Effector memory CD4-positive, alpha-beta T cell (primary cell): ENCODE measurements around the gene SRGAP3.

Source experiments
- DNase-seq, 3 donors: peaks; one replicate each; pipeline ENCODE4 v3.0.0-alpha.2; 2020
- H3K27ac ChIP-seq: 2 replicates; pipeline ENCODE4 v1.7.0; 2013; ENCODE audit warnings: mild to moderate bottlenecking, low read length, moderate library complexity; ENCODE audit not compliant: insufficient read depth, poor library complexity, severe bottlenecking
- H3K27me3 ChIP-seq: replicated peaks from 2 replicates; pipeline ENCODE4 v1.7.0; 2013; ENCODE audit warnings: mild to moderate bottlenecking, low read length; ENCODE audit not compliant: insufficient read depth, control insufficient read depth, poor library complexity, severe bottlenecking
- H3K36me3 ChIP-seq: 2 replicates; pipeline ENCODE4 v1.7.0; 2013; ENCODE audit warnings: mild to moderate bottlenecking, low read length, moderate library complexity; ENCODE audit not compliant: control insufficient read depth, insufficient read depth
- H3K4me1 ChIP-seq: 2 replicates; pipeline ENCODE4 v1.7.0; 2013; ENCODE audit warnings: low read length, mild to moderate bottlenecking; ENCODE audit not compliant: control insufficient read depth, insufficient read depth, poor library complexity, severe bottlenecking
- H3K4me3 ChIP-seq: 2 replicates; pipeline ENCODE4 v1.7.0; 2013; ENCODE audit warnings: low read length, low read depth, mild to moderate bottlenecking; ENCODE audit not compliant: insufficient read depth, poor library complexity, severe bottlenecking
- H3K9me3 ChIP-seq: 2 replicates; pipeline ENCODE4 v1.7.0; 2013; ENCODE audit warnings: mild to moderate bottlenecking, low read length, moderate library complexity; ENCODE audit not compliant: control insufficient read depth

The SRGAP3 gene

GRCh38 chr3:9244495-9245183 lies 4.8 kb downstream of the SRGAP3 start:
- no peak overlapping the region for H3K27ac ChIP-seq
- H3K4me3 ChIP-seq: no peak overlapping the region
- H3K27me3 ChIP-seq: no peaks in the 10 kb centered on the region
- no peaks in the 10 kb centered on the region for H3K36me3 ChIP-seq
- DNase-seq: no peak
- H3K4me1 ChIP-seq: no peaks in the 10 kb centered on the region
- no peaks in the 10 kb centered on the region for H3K9me3 ChIP-seq

- H3K4me1 ChIP-seq: no peaks in the 10 kb centered on the region
- no peaks in the 10 kb centered on the region for H3K27me3 ChIP-seq
- H3K4me3 ChIP-seq: no peak overlapping the region
- DNase-seq: no peak
- no peaks in the 10 kb centered on the region for H3K36me3 ChIP-seq
- H3K9me3 ChIP-seq: no peaks in the 10 kb centered on the region
- H3K27ac ChIP-seq: no peak overlapping the region
Measured at GRCh38 chr3:9241956-9242355, 7.5 kb downstream of the SRGAP3 start.

GRCh38 chr3:9239680-9240079 lies 9.8 kb downstream of the SRGAP3 start:
- H3K36me3 ChIP-seq: no peaks in the 10 kb centered on the region
- H3K4me1 ChIP-seq: no peaks in the 10 kb centered on the region
- no peak overlapping the region for H3K27ac ChIP-seq
- DNase-seq: no peak
- H3K9me3 ChIP-seq: no peaks in the 10 kb centered on the region
- no peaks in the 10 kb centered on the region for H3K27me3 ChIP-seq
- H3K4me3 ChIP-seq: no peak overlapping the region

- Histone ChIP-seq H3K36me3 (no peaks in the 10 kb centered on the region), H3K9me3 (no peaks in the 10 kb centered on the region), H3K4me1 (no peaks in the 10 kb centered on the region), H3K27me3 (no peaks in the 10 kb centered on the region), H3K4me3 (no peak overlapping the region), H3K27ac (no peak overlapping the region)
- no peak for DNase-seq
Measured at GRCh38 chr3:9238721-9239295, 10.6 kb downstream of the SRGAP3 start.

GRCh38 chr3:9238276-9238675 lies 11.2 kb downstream of the SRGAP3 start:
- H3K27ac ChIP-seq: no peak overlapping the region

GRCh38 chr3:9233814-9234600 lies 15.4 kb downstream of the SRGAP3 start:
- Histone ChIP-seq H3K9me3 (no peaks in the 10 kb centered on the region), H3K4me1 (no peaks in the 10 kb centered on the region), H3K27me3 (no peaks in the 10 kb centered on the region), H3K4me3 (no peak overlapping the region), H3K27ac (no peak overlapping the region), H3K36me3 (no peaks in the 10 kb centered on the region)
- no peak for DNase-seq

More at GRCh38 chr3:9238276-9238675, 11.2 kb downstream of the SRGAP3 start:
- Histone ChIP-seq H3K4me1 (no peaks in the 10 kb centered on the region), H3K9me3 (no peaks in the 10 kb centered on the region), H3K36me3 (no peaks in the 10 kb centered on the region), H3K4me3 (no peak overlapping the region), H3K27me3 (no peaks in the 10 kb centered on the region)
- DNase-seq: no peak

- DNase-seq: no peak
- no peaks in the 10 kb centered on the region for H3K4me1 ChIP-seq
- H3K27ac ChIP-seq: no peak overlapping the region
- no peaks in the 10 kb centered on the region for H3K36me3 ChIP-seq
- no peaks in the 10 kb centered on the region for H3K27me3 ChIP-seq
- no peaks in the 10 kb centered on the region for H3K9me3 ChIP-seq
- H3K4me3 ChIP-seq: no peak overlapping the region
Measured at GRCh38 chr3:9233101-9233500, 16.3 kb downstream of the SRGAP3 start.

GRCh38 chr3:9231937-9232336 lies 17.5 kb downstream of the SRGAP3 start:
- H3K4me1 ChIP-seq: no peaks in the 10 kb centered on the region
- no peak overlapping the region for H3K27ac ChIP-seq
- H3K9me3 ChIP-seq: no peaks in the 10 kb centered on the region
- H3K4me3 ChIP-seq: no peak overlapping the region
- no peaks in the 10 kb centered on the region for H3K27me3 ChIP-seq
- no peaks in the 10 kb centered on the region for H3K36me3 ChIP-seq
- DNase-seq: no peak

GRCh38 chr3:9231471-9231870 lies 18.0 kb downstream of the SRGAP3 start:
- H3K27me3 ChIP-seq: no peaks in the 10 kb centered on the region
- no peaks in the 10 kb centered on the region for H3K9me3 ChIP-seq
- H3K27ac ChIP-seq: no peak overlapping the region
- H3K4me3 ChIP-seq: no peak overlapping the region
- no peaks in the 10 kb centered on the region for H3K36me3 ChIP-seq
- no peaks in the 10 kb centered on the region for H3K4me1 ChIP-seq
- no peak for DNase-seq

- Histone ChIP-seq H3K9me3 (no peaks in the 10 kb centered on the region), H3K27me3 (no peaks in the 10 kb centered on the region), H3K4me1 (no peaks in the 10 kb centered on the region), H3K36me3 (no peaks in the 10 kb centered on the region), H3K27ac (no peak overlapping the region), H3K4me3 (no peak overlapping the region)
- no peak for DNase-seq
Measured at GRCh38 chr3:9231006-9231405, 18.4 kb downstream of the SRGAP3 start.
